Measurements from ENCODE around the gene BLOC1S5. TPM values are rescaled to one million over a fixed set of nuclear protein-coding genes. Genes with fewer than 3 reads are reported as not detected.

The BLOC1S5 gene
- total and polyA plus RNA-seq, 2 of the 13 experiments (the other 11 are each of a cell fraction or from before 2014, with no cell fraction given): 10.5 to 41.5 TPM

- intact Hi-C loops (cut with micrococcal nuclease; ENCODE audit: unreplicated experiment): no loop called here
- H3K4me3 ChIP-seq (replicated peaks in 1 of 3; ENCODE audit: insufficient read depth in 1 of 3, low read depth in 2 of 3, low read length in 3 of 3): no peak overlapping the region
- DNase-seq (ENCODE audit: low spot score): no peak
- ChIA-PET CTCF (ENCODE audit: low intra/inter-chr PET ratio, low total read pairs) (no interaction called here), POLR2A (interaction anchor here (1.5 to 1.8 kb wide), 2 partner anchors 10 to 28 kb away, joined by 7 to 11 read pairs; partner anchors contain the start of genes BLOC1S5 and EEF1E1)
- H3K9me3 ChIP-seq (ENCODE audit: low read length): no peaks in the 10 kb centered on the region
- WGBS (ENCODE audit: low lambda C conversion rate): 87% methylated on average over 4 of the region's 4 CpGs
- FAIRE-seq: no peak
- H2AFZ ChIP-seq (ENCODE audit: low read length): no peak overlapping the region
- in situ Hi-C loops (cut with HindIII; ENCODE audit: extremely low pct_ligation_motif_present, low pct_unique_long_range_greater_than_20kb): no loop called here
- peaks cover 14% of the 10 kb centered on the region for H3K4me1 ChIP-seq (ENCODE audit: insufficient read depth, low read length)
- no peak overlapping the region for H3K9ac ChIP-seq (ENCODE audit: insufficient read depth, low read depth, low read length)
- H3K79me2 ChIP-seq (ENCODE audit: insufficient read depth, low read length): no peaks in the 10 kb centered on the region
- H3K27me3 ChIP-seq (ENCODE audit: control insufficient read depth in 1 of 2, insufficient read depth in 2 of 2, low read length in 2 of 2): no peaks in the 10 kb centered on the region
- peaks cover 2 to 3% of the 10 kb centered on the region in 2 experiments; a peak in 3 of 5 replicates for H3K36me3 ChIP-seq (replicated peaks in 1 of 2; ENCODE audit: control insufficient read depth in 1 of 2, insufficient read depth in 2 of 2, low read length in 2 of 2)
- no peaks in the 10 kb centered on the region for H4K20me1 ChIP-seq (ENCODE audit: insufficient read depth, low read length)
- BruUV-seq (replicated peaks): no TSS peak
- no peak overlapping the region for H3K4me2 ChIP-seq (ENCODE audit: low read depth, low read length)
- ATAC-seq: no peak
- H3K27ac ChIP-seq (ENCODE audit: extremely low read length, insufficient read depth, low read length): no peak overlapping the region
- TF ChIP-seq SMAD9 (CRISPR knock-in tag; IDR thresholded peaks at IDR 0.05): no peak
- TF ChIP-seq ZBED4 (CRISPR knock-in tag; IDR thresholded peaks at IDR 0.05; ENCODE audit: borderline replicate concordance): no peak
- TF ChIP-seq GABPA (IDR thresholded peaks at IDR 0.05; ENCODE audit: low read depth, low read length): no peak
- TF ChIP-seq GABPA (CRISPR knock-in tag; IDR thresholded peaks at IDR 0.05; ENCODE audit: low read depth): no peak
- no peak for TF ChIP-seq ZNF230 (CRISPR knock-in tag; IDR thresholded peaks at IDR 0.05)
- no peak for TF ChIP-seq SP4 (CRISPR knock-in tag; IDR thresholded peaks at IDR 0.05)
- no peak for TF ChIP-seq TRIM24 (CRISPR knock-in tag; IDR thresholded peaks at IDR 0.05)
- no peak for TF ChIP-seq PREB (CRISPR knock-in tag; IDR thresholded peaks at IDR 0.05)
- no peak for TF ChIP-seq AGO1 (IDR thresholded peaks at IDR 0.05; ENCODE audit: low read depth, low read length, poor library complexity, severe bottlenecking)
- no peak for TF ChIP-seq NFAT5 (CRISPR knock-in tag; IDR thresholded peaks at IDR 0.05)
- no peak for TF ChIP-seq PHF5A (CRISPR knock-in tag; IDR thresholded peaks at IDR 0.05; ENCODE audit: low read depth, unreplicated experiment)
- TF ChIP-seq ZNF24 (IDR thresholded peaks at IDR 0.05): no peak
These were observed 10.0 kb upstream of the BLOC1S5 start for GRCh38 chr6:8074213-8074612.
